Subcutaneous adipose tissue (tissue), 4 donors: Measurements from ENCODE around the gene CCDC116. TPM values are rescaled to one million over a fixed set of nuclear protein-coding genes. Genes with fewer than 3 reads are reported as not detected.

Experiments
- CTCF ChIP-seq: fragments of 450-650 bp; IDR thresholded peaks from one replicate; pipeline ENCODE4 v1.5.1; 2016; ENCODE audit warnings: low read depth, mild to moderate bottlenecking, control low read depth, antibody characterized with exemption, moderate library complexity
- total RNA-seq, 4 donors: library from RNA; depleted of rRNA; stranded (reverse); fragments of >200 nt; gene quantifications; one replicate each; pipeline ENCODE4 v1.1.0, GENCODE V29; 2016

CCDC116 gene
- total RNA-seq, 4 donors from 2014 or later, result 0.22 to 1.1 TPM; not detected in 2

GRCh38 chr22:21633481-21633880, 921 bp downstream of the CCDC116 start:
- TF ChIP-seq CTCF, result no peak

- TF ChIP-seq CTCF, result no peak
Observed at GRCh38 chr22:21634081-21634480, 1.5 kb downstream of the CCDC116 start.

- TF ChIP-seq CTCF, result no peak
Observed at GRCh38 chr22:21634844-21635243, 2.3 kb downstream of the CCDC116 start.

GRCh38 chr22:21635771-21636510, 3.4 kb downstream of the CCDC116 start:
- no peak for TF ChIP-seq CTCF

- TF ChIP-seq CTCF, result no peak
Observed at GRCh38 chr22:21636629-21637218, 4.2 kb downstream of the CCDC116 start.

GRCh38 chr22:21639359-21639758, 6.8 kb downstream of the CCDC116 start:
- TF ChIP-seq CTCF, result no peak

GRCh38 chr22:21640810-21641209, 8.2 kb downstream of the CCDC116 start:
- no peak for TF ChIP-seq CTCF
